Transverse colon (tissue), 4 donors: ENCODE results near the gene TCF7.

Experiments used
- CTCF ChIP-seq, 5 experiments: fragments of 200-600 bp in 3 of 5; fragments of 450-650 bp in 2 of 5; sonication (generic) in 3 of 5; IDR thresholded peaks; 1 replicate in 2 of 5; 2 replicates in 3 of 5; pipeline ENCODE4 v1.5.1; 2016 to 2017; ENCODE audit warnings: antibody characterized with exemption in 5 of 5, inconsistent platforms in 3 of 5, mild to moderate bottlenecking in 2 of 5, moderate library complexity in 1 of 5
- EP300 ChIP-seq: sonication (generic); formaldehyde crosslinking; IDR thresholded peaks from one replicate; pipeline ENCODE4 v1.6.1; 2017; ENCODE audit warnings: antibody characterized with exemption, low read depth
- POLR2A ChIP-seq: fragments of 450-650 bp; IDR thresholded peaks from one replicate; pipeline ENCODE4 v1.6.1; 2016; ENCODE audit warnings: antibody characterized with exemption, mild to moderate bottlenecking, moderate library complexity
- POLR2AphosphoS5 ChIP-seq, 3 donors: sonication (generic); formaldehyde crosslinking; IDR thresholded peaks; one replicate each; pipeline ENCODE4 v1.6.1; 2016; ENCODE audit warnings: antibody characterized with exemption in 3 of 3

GRCh38 chr5:134129411-134130238 is 15.1 kb downstream of the TCF7 start:
- TF ChIP-seq CTCF (IDR thresholded peaks at IDR 0.05) (no peak), POLR2A (no peak), POLR2AphosphoS5 (IDR thresholded peaks at IDR 0.05) (no peak), EP300 (no peak)
